HCT116 (cell line): ENCODE measurements around the gene SOX18. TPM values are rescaled to one million over a fixed set of nuclear protein-coding genes. Genes with fewer than 3 reads are reported as not detected.

Experiments
- ATAC-seq: fragments of 200-7000 bp; cut with Tn5 transposase; 2 replicates; pipeline ENCODE4 v1.9.1; 2020; ENCODE audit warnings: mild to moderate bottlenecking, moderate library complexity
- BruUV-seq: library from RNA; stranded (reverse); fragments of 400-500 nt; replicated peaks from 2 replicates; lab custom pipeline; 2021; lab: Mats Ljungman, UMichigan
- CTCF ChIA-PET: fragments of 300-600 bp; sonication (Branson Sonifier 250); formaldehyde crosslinking; loops from one replicate; lab custom pipeline; 2021; ENCODE audit warnings: antibody characterized with exemption; lab: Charles Lee
- POLR2A ChIA-PET: fragments of 300-600, 350-600 bp; sonication (Branson Sonifier 250); formaldehyde crosslinking; loops from one replicate; lab custom pipeline; 2021; ENCODE audit warnings: antibody characterized with exemption; lab: Charles Lee
- RAD21 ChIA-PET, 2 experiments: fragments of 300-600 bp; sonication (Branson Sonifier 250); formaldehyde crosslinking; loops; one replicate each; lab custom pipeline; 2023; ENCODE audit warnings: low total read pairs in 2 of 2; ENCODE audit not compliant: uncharacterized antibody in 2 of 2, unreplicated experiment in 2 of 2, low non-redundant PET in 1 of 2; lab: Charles Lee
- DNase-seq: peaks from one replicate; pipeline ENCODE4 v3.0.0-alpha.2; 2010; ENCODE audit warnings: low read depth, low spot score
- H2AFZ ChIP-seq: fragments of 200-600 bp; shearing (Covaris generic), sonication (generic); 2 replicates; pipeline ENCODE4 v1.6.1; 2017; ENCODE audit warnings: low read depth, mixed run types, mixed read lengths, antibody characterized with exemption, low read length; ENCODE audit not compliant: poor library complexity, severe bottlenecking
- H3K27ac ChIP-seq: 2 replicates; pipeline ENCODE4 v1.5.1; 2012; ENCODE audit warnings: low read depth, low read length
- H3K27me3 ChIP-seq: fragments of 200-600 bp; sonication (generic); 2 replicates; pipeline ENCODE4 v1.6.1; 2016; ENCODE audit warnings: mixed run types, low read length, mixed read lengths; ENCODE audit not compliant: insufficient read depth
- H3K36me3 ChIP-seq, 2 experiments: fragments of 200-500 bp in 1 of 2; fragments of 200-600 bp in 1 of 2; sonication (Bioruptor generic) in 1 of 2; sonication (generic) in 1 of 2; 2 replicates each; pipeline versions ENCODE4 v1.5.1 to v1.6.1; 2014 to 2016; ENCODE audit warnings: low read length in 2 of 2, inconsistent platforms in 1 of 2, mixed read lengths in 1 of 2, mixed run types in 1 of 2; ENCODE audit not compliant: insufficient read depth in 2 of 2, control insufficient read depth in 1 of 2
- H3K4me1 ChIP-seq, 2 experiments: fragments of 200-600 bp in 1 of 2; sonication (generic) in 1 of 2; 2 replicates each; pipeline versions ENCODE4 v1.5.1 to v1.6.1; 2012 to 2017; ENCODE audit warnings: low read length in 2 of 2, inconsistent platforms in 1 of 2, mild to moderate bottlenecking in 1 of 2, mixed read lengths in 1 of 2, mixed run types in 1 of 2, moderate library complexity in 1 of 2; ENCODE audit not compliant: insufficient read depth in 2 of 2, control insufficient read depth in 1 of 2
- H3K4me2 ChIP-seq: fragments of 200-600 bp; sonication (generic); 2 replicates; pipeline ENCODE4 v1.6.1; 2017; ENCODE audit warnings: mixed run types, low read length, mixed read lengths
- H3K4me3 ChIP-seq, 2 experiments: fragments of 200-600 bp in 1 of 2; sonication (generic) in 1 of 2; replicated peaks in 1 of 2; 2 replicates each; pipeline ENCODE4 v1.5.1; 2011 to 2016; ENCODE audit warnings: low read length in 2 of 2, control low read depth in 1 of 2, low read depth in 1 of 2, mild to moderate bottlenecking in 1 of 2, mixed read lengths in 1 of 2, mixed run types in 1 of 2
- H3K79me2 ChIP-seq: fragments of 200-600 bp; sonication (generic); 2 replicates; pipeline ENCODE4 v1.6.1; 2017; ENCODE audit warnings: mild to moderate bottlenecking, mixed run types, low read length, moderate library complexity, mixed read lengths; ENCODE audit not compliant: insufficient read depth
- H3K9ac ChIP-seq: fragments of 200-600 bp; sonication (generic); 2 replicates; pipeline ENCODE4 v1.6.1; 2016; ENCODE audit warnings: low read length, mixed read lengths
- H3K9me2 ChIP-seq: fragments of 200-600 bp; sonication (generic), shearing (Covaris generic); 2 replicates; pipeline ENCODE4 v1.6.1; 2017; ENCODE audit warnings: mixed run types, mild to moderate bottlenecking, moderate library complexity; ENCODE audit not compliant: insufficient read depth
- H3K9me3 ChIP-seq, 2 experiments: fragments of 200-500 bp in 1 of 2; fragments of 200-600 bp in 1 of 2; sonication (Bioruptor generic) in 1 of 2; sonication (generic) in 1 of 2; 2 replicates each; pipeline ENCODE4 v1.6.1; 2014 to 2017; ENCODE audit warnings: low read length in 2 of 2, mixed read lengths in 2 of 2, inconsistent platforms in 1 of 2, low read depth in 1 of 2, mild to moderate bottlenecking in 1 of 2, mixed run types in 1 of 2, moderate library complexity in 1 of 2; ENCODE audit not compliant: control insufficient read depth in 1 of 2, insufficient read depth in 1 of 2
- H4K20me1 ChIP-seq: fragments of 200-600 bp; sonication (generic), shearing (Covaris generic); 2 replicates; pipeline ENCODE4 v1.6.1; 2017; ENCODE audit warnings: mixed run types, mild to moderate bottlenecking, moderate library complexity; ENCODE audit not compliant: insufficient read depth
- ATF3 ChIP-seq: IDR thresholded peaks from 2 replicates; pipeline ENCODE4 v1.6.1; 2012
- CBX3 ChIP-seq: IDR thresholded peaks from 2 replicates; pipeline ENCODE4 v1.6.1; 2012; ENCODE audit warnings: low read depth
- CEBPB ChIP-seq: IDR thresholded peaks from 2 replicates; pipeline ENCODE4 v1.6.1; 2012; ENCODE audit warnings: low read depth
- CTCF ChIP-seq, 3 experiments: fragments of 200-600 bp in 1 of 3; sonication (generic) in 1 of 3; IDR thresholded peaks in 2 of 3; conservative IDR thresholded peaks in 1 of 3; 2 replicates each; pipeline ENCODE4 v1.5.1; 2012 to 2017; ENCODE audit warnings: low read depth in 2 of 3, low read length in 2 of 3, antibody characterized with exemption in 1 of 3, borderline replicate concordance in 1 of 3, control low read depth in 1 of 3, mild to moderate bottlenecking in 1 of 3, mixed read lengths in 1 of 3, mixed run types in 1 of 3, moderate library complexity in 1 of 3; ENCODE audit not compliant: insufficient read depth in 1 of 3
- EGR1 ChIP-seq: IDR thresholded peaks from 2 replicates; pipeline ENCODE4 v1.6.1; 2012; ENCODE audit warnings: low read depth
- ELF1 ChIP-seq: IDR thresholded peaks from 2 replicates; pipeline ENCODE4 v1.6.1; 2012; ENCODE audit warnings: low read depth, borderline replicate concordance
- EZH2phosphoT487 ChIP-seq: fragments of 200-600 bp; IDR thresholded peaks from 2 replicates; pipeline ENCODE4 v1.6.1; 2018; ENCODE audit warnings: antibody characterized with exemption, borderline replicate concordance
- FOSL1 ChIP-seq: IDR thresholded peaks from 2 replicates; pipeline ENCODE4 v1.6.1; 2012; ENCODE audit warnings: low read depth
- JUND ChIP-seq: IDR thresholded peaks from 2 replicates; pipeline ENCODE4 v1.6.1; 2012
- POLR2AphosphoS5 ChIP-seq: IDR thresholded peaks from 2 replicates; pipeline ENCODE4 v1.6.1; 2011; ENCODE audit warnings: mild to moderate bottlenecking, low read depth, low read length, moderate library complexity
- RAD21 ChIP-seq: IDR thresholded peaks from 2 replicates; pipeline ENCODE4 v1.6.1; 2012; ENCODE audit warnings: low read depth, mild to moderate bottlenecking
- REST ChIP-seq: IDR thresholded peaks from 2 replicates; pipeline ENCODE4 v1.6.1; 2012; ENCODE audit warnings: low read depth
- SIN3A ChIP-seq: IDR thresholded peaks from 2 replicates; pipeline ENCODE4 v1.6.1; 2012; ENCODE audit warnings: low read depth
- SP1 ChIP-seq: IDR thresholded peaks from 2 replicates; pipeline ENCODE4 v1.6.1; 2012; ENCODE audit warnings: low read depth
- SRF ChIP-seq: IDR thresholded peaks from 2 replicates; pipeline ENCODE4 v1.6.1; 2012; ENCODE audit warnings: low read depth
- TCF7L2 ChIP-seq: IDR thresholded peaks from 2 replicates; pipeline ENCODE4 v1.7.0; 2011; ENCODE audit warnings: borderline replicate concordance, inconsistent platforms; ENCODE audit not compliant: insufficient read depth, insufficient read length; ENCODE audit errors: extremely low read depth
- YY1 ChIP-seq: IDR thresholded peaks from 2 replicates; pipeline ENCODE4 v1.6.1; 2011; ENCODE audit warnings: low read length, low read depth, moderate library complexity, mild to moderate bottlenecking; ENCODE audit not compliant: insufficient replicate concordance; ENCODE audit errors: extremely low read depth
- ZBTB33 ChIP-seq: IDR thresholded peaks from 2 replicates; pipeline ENCODE4 v1.6.1; 2011; ENCODE audit warnings: mild to moderate bottlenecking, low read length, moderate library complexity; ENCODE audit not compliant: insufficient replicate concordance; ENCODE audit errors: extremely low read depth
- ZNF274 ChIP-seq: fragments of 200-500 bp; sonication (Bioruptor generic); IDR thresholded peaks from 2 replicates; pipeline ENCODE4 v1.6.1; 2014; ENCODE audit warnings: mild to moderate bottlenecking, low read depth, low read length, inconsistent platforms
- intact Hi-C: fragments of 100-400 bp; cut with micrococcal nuclease; formaldehyde crosslinking; loops from 2 replicates; pipeline ENCODE4 v1.10.0; 2022
- total RNA-seq: library from RNA; stranded (reverse); gene quantifications from one replicate; pipeline ENCODE4 v1.2.1, GENCODE V29; 2021; ENCODE audit not compliant: unreplicated experiment

The SOX18 gene
- total RNA-seq, 1 experiment from 2014 or later, result 3.3 TPM

- H3K79me2 ChIP-seq, result peaks cover 9% of the 10 kb centered on the region; the same call in 1 of the 2 replicates
- no peak for DNase-seq
- TF ChIP-seq FOSL1 (no peak), SIN3A (no peak), ELF1 (no peak), RAD21 (no peak), CEBPB (no peak), ATF3 (no peak), ZNF274 (no peak), ZBTB33 (no peak), CTCF (IDR thresholded peaks at IDR 0.05 in 2 of 3, conservative IDR thresholded peaks at IDR 0.05 in 1 of 3; ENCODE audit: borderline replicate concordance in 1 of 3, insufficient read depth in 1 of 3, low read depth in 2 of 3, low read length in 2 of 3) (no peak), YY1 (no peak), SP1 (no peak), EZH2phosphoT487 (no peak), REST (no peak), JUND (no peak), SRF (no peak), TCF7L2 (no peak), POLR2AphosphoS5 (no peak), CBX3 (no peak), EGR1 (no peak)
- TF ChIP-seq, all 23 proteins: peak for 0
- intact Hi-C loops, result no loop called here
- no peak overlapping the region for H3K4me3 ChIP-seq
- no peak for ATAC-seq
- ChIA-PET CTCF (no interaction called here), POLR2A (no interaction called here), RAD21 (no interaction called here)
- no TSS peak for BruUV-seq
- H3K4me2 ChIP-seq, result no peak overlapping the region
- H3K9me2 ChIP-seq, result no peaks in the 10 kb centered on the region
- no peaks in the 10 kb centered on the region for H3K27me3 ChIP-seq
- H4K20me1 ChIP-seq, result no peaks in the 10 kb centered on the region
- no peak overlapping the region for H3K27ac ChIP-seq
- peaks cover 14 to 21% of the 10 kb centered on the region in 2 experiments for H3K4me1 ChIP-seq
- no peaks in the 10 kb centered on the region for H3K36me3 ChIP-seq
- H3K9ac ChIP-seq, result no peak overlapping the region
- H2AFZ ChIP-seq, result no peak overlapping the region
- H3K9me3 ChIP-seq, result no peaks in the 10 kb centered on the region; a peak in 1 of 4 replicates
Measured at GRCh38 chr20:64082126-64082731, 32.8 kb upstream of the SOX18 start.
